Lung (tissue), 12 donors: ENCODE data around the gene OR51D1. TPM values are rescaled to one million over a fixed set of nuclear protein-coding genes. Genes with fewer than 3 reads are reported as not detected.

Experiments
- ATAC-seq: fragments of 200-7000 bp; cut with Tn5 transposase; one replicate; pipeline ENCODE4 v1.9.1; 2020; ENCODE audit warnings: moderate number of reproducible peaks; ENCODE audit not compliant: insufficient read depth, low FRiP score
- DNase-seq, 3 donors: peaks; one replicate each; pipeline ENCODE4 v3.0.0-alpha.2; 2013 to 2017
- H3K27ac ChIP-seq, 2 donors: one replicate each; pipeline ENCODE4 v1.5.1; 2013; ENCODE audit warnings: mild to moderate bottlenecking in 2 of 2, moderate library complexity in 2 of 2, control low read depth in 1 of 2, inconsistent platforms in 1 of 2, low read depth in 1 of 2, low read length in 1 of 2
- H3K27me3 ChIP-seq, 3 donors: one replicate each; pipeline ENCODE4 v1.5.1; 2013; ENCODE audit warnings: low read length in 2 of 3; ENCODE audit not compliant: control insufficient read depth in 3 of 3, insufficient read depth in 3 of 3
- H3K36me3 ChIP-seq, 4 donors: one replicate each; pipeline ENCODE4 v1.5.1; 2013; ENCODE audit warnings: low read length in 4 of 4, mild to moderate bottlenecking in 1 of 4, moderate library complexity in 1 of 4; ENCODE audit not compliant: control insufficient read depth in 4 of 4, insufficient read depth in 4 of 4
- H3K4me1 ChIP-seq, 5 donors: one replicate each; pipeline ENCODE4 v1.5.1; 2013; ENCODE audit warnings: low read length in 5 of 5, mild to moderate bottlenecking in 2 of 5, moderate library complexity in 1 of 5; ENCODE audit not compliant: control insufficient read depth in 5 of 5, insufficient read depth in 5 of 5
- H3K4me3 ChIP-seq: one replicate; pipeline ENCODE4 v1.5.1; 2013; ENCODE audit warnings: mild to moderate bottlenecking, control low read depth, moderate library complexity
- H3K9ac ChIP-seq, 2 donors: one replicate each; pipeline ENCODE4 v1.5.1; 2013; ENCODE audit warnings: low read length in 2 of 2, control low read depth in 1 of 2; ENCODE audit not compliant: insufficient read depth in 1 of 2
- H3K9me3 ChIP-seq, 4 donors: one replicate each; pipeline ENCODE4 v1.5.1; 2013; ENCODE audit warnings: low read length in 3 of 4, mild to moderate bottlenecking in 1 of 4, moderate library complexity in 1 of 4; ENCODE audit not compliant: control insufficient read depth in 4 of 4, insufficient read depth in 3 of 4
- CTCF ChIP-seq: IDR thresholded peaks from 2 replicates; pipeline ENCODE4 v1.5.1; 2012; ENCODE audit warnings: mild to moderate bottlenecking; ENCODE audit errors: control extremely low read depth, extremely low read depth
- whole genome bisulfite sequencing, 2 donors: extraction: QIAGEN DNeasy Blood & Tissue Kit; methylation state at CpG; one replicate each; pipeline ENCODE4 v1.1.7; 2013; 5-methylcytosine and 5-hydroxymethylcytosine counted together
- polyA plus RNA-seq, 2 donors: library from polyadenylated mRNA; stranded (reverse); fragments of 200-250 nt; gene quantifications; one replicate each; pipeline ENCODE4 v1.2.1, GENCODE V29; 2013
- total RNA-seq, 2 donors: library from RNA; depleted of rRNA in 1 of 2; stranded (reverse); fragments of >200 nt in 1 of 2; gene quantifications; one replicate each; pipeline ENCODE4 v1.2.1, GENCODE V29; 2014 to 2021
- donor health status: control.
- donor health status: control.
- donor health status: Bipolar disorder and iron deficiency.
- donor health status: healthy.
- donor health status: DM: yes; HTN: yes; CAD: no.

The OR51D1 gene
- total and polyA plus RNA-seq, 4 donors = not detected

GRCh38 chr11:4636136-4636535, 1.1 kb upstream of the OR51D1 start:
- WGBS, 2 donors = 80 to 86% methylated on average over 2 of the region's 2 CpGs
- no peak for ATAC-seq
- TF ChIP-seq CTCF = no peak

DNA sequence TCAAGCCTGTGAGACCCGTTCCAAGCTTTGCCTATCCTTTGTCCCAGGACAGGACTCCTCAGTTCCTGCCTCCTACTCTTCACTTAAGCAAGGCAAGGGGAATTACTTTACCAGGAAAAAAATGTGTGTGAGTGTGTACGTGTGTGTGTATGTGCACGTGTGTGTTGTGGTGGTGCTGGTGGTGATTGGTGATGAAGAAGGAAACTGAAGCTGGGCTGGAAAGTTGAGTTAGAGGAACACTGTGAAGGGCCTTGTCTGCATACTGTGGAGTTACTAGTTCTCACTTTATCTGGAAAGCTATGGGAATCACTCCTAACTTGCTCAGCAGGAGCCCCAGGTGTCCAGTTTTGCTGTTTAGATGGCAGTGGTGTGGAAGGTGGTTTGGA, 378 bp downstream of the OR51D1 start:
- no peak overlapping the region for H3K9ac ChIP-seq
- DNase-seq = no peak
- WGBS, 2 donors = 83 to 91% methylated on average over 3 of the region's 3 CpGs
- ATAC-seq = no peak
- H3K4me1 ChIP-seq = no peaks in the 10 kb centered on the region
- no peaks in the 10 kb centered on the region for H3K36me3 ChIP-seq
- no peak overlapping the region for H3K4me3 ChIP-seq
- no peak overlapping the region for H3K27ac ChIP-seq
- no peaks in the 10 kb centered on the region for H3K9me3 ChIP-seq
- peaks cover 0 to 11% (median 0%) of the 10 kb centered on the region in 3 donors for H3K27me3 ChIP-seq
- TF ChIP-seq CTCF = no peak

More at GRCh38 chr11:4636136-4636535, 1.1 kb upstream of the OR51D1 start:
- no peak overlapping the region for H3K27ac ChIP-seq
- H3K36me3 ChIP-seq = no peaks in the 10 kb centered on the region
- DNase-seq = no peak
- H3K9ac ChIP-seq = no peak overlapping the region
- H3K27me3 ChIP-seq = peaks cover 0 to 11% (median 0%) of the 10 kb centered on the region in 3 donors
- no peaks in the 10 kb centered on the region for H3K4me1 ChIP-seq
- H3K9me3 ChIP-seq = no peaks in the 10 kb centered on the region
- H3K4me3 ChIP-seq = no peak overlapping the region

DNA sequence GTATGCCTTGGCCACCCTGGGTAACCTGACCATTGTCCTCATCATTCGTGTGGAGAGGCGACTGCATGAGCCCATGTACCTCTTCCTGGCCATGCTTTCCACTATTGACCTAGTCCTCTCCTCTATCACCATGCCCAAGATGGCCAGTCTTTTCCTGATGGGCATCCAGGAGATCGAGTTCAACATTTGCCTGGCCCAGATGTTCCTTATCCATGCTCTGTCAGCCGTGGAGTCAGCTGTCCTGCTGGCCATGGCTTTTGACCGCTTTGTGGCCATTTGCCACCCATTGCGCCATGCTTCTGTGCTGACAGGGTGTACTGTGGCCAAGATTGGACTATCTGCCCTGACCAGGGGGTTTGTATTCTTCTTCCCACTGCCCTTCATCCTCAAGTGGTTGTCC, 2.7 kb downstream of the OR51D1 start:
- no peak overlapping the region for H3K4me3 ChIP-seq
- H3K9me3 ChIP-seq = no peaks in the 10 kb centered on the region
- no peak overlapping the region for H3K9ac ChIP-seq
- no peaks in the 10 kb centered on the region for H3K4me1 ChIP-seq
- ATAC-seq = no peak
- H3K36me3 ChIP-seq = no peaks in the 10 kb centered on the region
- no peak for TF ChIP-seq CTCF
- peaks cover 0 to 11% (median 0%) of the 10 kb centered on the region in 3 donors for H3K27me3 ChIP-seq
- 89 to 92% methylated on average over 6 of the region's 6 CpGs for WGBS, 2 donors
- H3K27ac ChIP-seq = no peak overlapping the region
- DNase-seq = no peak

DNA sequence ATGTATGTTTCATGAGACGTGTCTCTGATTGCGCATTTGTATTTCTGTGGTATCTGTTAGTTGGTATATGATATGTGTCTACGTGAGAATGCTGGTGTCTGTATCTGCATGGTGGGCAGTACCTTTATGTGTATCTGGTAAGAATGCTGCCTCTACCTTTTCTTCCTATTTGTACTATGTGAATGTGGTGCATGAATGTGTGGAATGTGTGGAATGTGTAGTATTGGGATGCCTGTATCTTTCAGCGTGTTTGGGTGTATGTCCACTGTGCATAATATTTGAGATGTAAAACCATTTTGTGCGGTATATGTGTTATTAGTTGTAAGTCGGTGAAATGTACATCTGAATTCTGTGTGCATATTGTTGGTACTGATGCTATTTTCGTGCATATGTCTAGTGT, 4.2 kb downstream of the OR51D1 start:
- Histone ChIP-seq H3K36me3 (no peaks in the 10 kb centered on the region), H3K4me3 (no peak overlapping the region), H3K9me3 (no peaks in the 10 kb centered on the region), H3K4me1 (peaks cover 0 to 13% (median 0%) of the 10 kb centered on the region in 5 donors), H3K27ac (no peak overlapping the region), H3K27me3 (peaks cover 0 to 2% (median 0%) of the 10 kb centered on the region in 3 donors), H3K9ac (no peak overlapping the region)
- 86 to 91% methylated on average over 7 of the region's 7 CpGs for WGBS, 2 donors
- no peak for DNase-seq
- TF ChIP-seq CTCF = no peak
- ATAC-seq = no peak
